GM19023 (cell line): Measurements from ENCODE around the gene PTPRK.

Experiments
- ATAC-seq: cut with Tn5 transposase; IDR thresholded peaks from one replicate; pipeline ENCODE4 v1.9.1; 2021; ENCODE audit warnings: mild to moderate bottlenecking, moderate library complexity; ENCODE audit not compliant: unreplicated experiment

The PTPRK gene

DNA sequence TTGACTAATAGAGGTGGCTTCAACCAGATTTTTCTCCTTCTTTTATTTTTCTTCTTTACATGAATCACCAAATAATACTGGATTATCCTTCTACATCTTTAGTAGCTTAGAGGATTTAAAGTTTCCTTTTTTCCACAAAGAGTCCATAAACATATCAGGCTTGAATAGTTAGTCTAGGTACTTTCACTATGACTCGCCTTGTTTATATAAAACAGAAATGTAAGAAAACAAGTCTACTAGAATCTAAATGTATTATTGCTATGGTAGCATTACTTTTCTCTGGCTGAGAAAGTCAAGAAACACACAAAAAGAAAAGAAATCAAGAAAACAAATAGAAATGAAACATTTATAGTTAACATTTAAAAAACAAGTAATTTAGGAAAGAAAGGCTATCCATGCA, 215.2 kb downstream of the PTPRK start:
- ATAC-seq: no peak

- ATAC-seq: no peak
Observed at GRCh38 chr6:128303870-128304269, 216.5 kb downstream of the PTPRK start.

DNA sequence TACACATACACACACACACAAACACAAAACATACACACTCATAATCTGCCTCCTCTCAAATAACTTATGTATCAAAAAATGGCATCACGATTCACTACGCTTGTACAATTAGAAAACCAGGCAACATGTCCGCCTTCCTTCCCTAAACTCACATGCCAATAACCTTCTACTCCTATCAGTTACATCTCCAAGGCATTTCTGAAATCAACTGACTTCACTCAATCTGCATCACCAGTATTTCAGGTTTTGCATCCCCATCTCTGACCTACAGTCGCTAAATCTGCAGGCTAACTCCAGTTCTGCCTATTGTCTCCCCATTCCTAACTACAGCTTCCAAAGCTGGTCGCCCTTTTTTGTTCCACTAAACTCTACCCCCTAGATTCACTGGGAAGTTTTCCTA, 217.5 kb downstream of the PTPRK start:
- no peak for ATAC-seq

GRCh38 chr6:128295670-128296069, 224.7 kb downstream of the PTPRK start:
- no peak for ATAC-seq

DNA sequence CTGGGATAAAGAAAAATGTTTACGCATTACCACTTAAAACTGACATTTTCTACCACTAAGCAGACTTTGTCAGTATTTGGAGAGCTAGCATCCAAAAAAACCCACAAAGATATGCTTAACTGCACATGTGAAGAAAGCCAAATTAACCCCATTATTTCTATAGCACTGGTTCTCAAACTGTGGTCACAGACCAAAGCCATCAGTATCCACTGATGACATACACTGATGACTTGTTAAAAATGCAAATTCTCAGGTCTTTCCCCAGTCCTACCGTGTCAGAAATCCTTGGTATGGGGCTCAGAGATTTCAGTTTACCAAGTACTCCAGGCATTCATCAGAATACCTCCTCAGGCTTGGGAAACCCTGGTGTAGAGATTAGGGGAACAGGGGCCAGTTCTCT, 230.2 kb downstream of the PTPRK start:
- no peak for ATAC-seq

- no peak for ATAC-seq
Observed at GRCh38 chr6:128284128-128284527, 236.3 kb downstream of the PTPRK start.

DNA sequence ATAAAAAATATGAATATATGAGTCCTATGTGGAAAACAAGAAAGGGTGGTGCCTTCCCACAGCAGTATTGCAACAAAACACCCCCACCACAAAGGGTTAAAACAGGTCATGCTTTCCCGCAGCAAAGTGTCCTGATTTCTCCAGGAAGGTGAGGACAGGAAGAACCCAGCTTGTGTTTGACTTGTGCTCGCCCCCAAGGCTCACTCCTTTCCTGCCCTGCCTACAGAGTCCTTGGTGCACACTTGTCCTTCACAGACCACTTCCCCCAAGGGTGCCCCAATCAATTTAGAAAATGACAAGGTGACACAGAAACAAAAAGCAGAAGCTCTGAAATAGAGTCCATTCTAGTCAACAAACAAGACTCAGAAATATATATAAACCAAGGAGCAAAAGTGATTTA, 237.4 kb downstream of the PTPRK start:
- ATAC-seq: no peak

GRCh38 chr6:128280960-128281359, 239.4 kb downstream of the PTPRK start:
- ATAC-seq: no peak

DNA sequence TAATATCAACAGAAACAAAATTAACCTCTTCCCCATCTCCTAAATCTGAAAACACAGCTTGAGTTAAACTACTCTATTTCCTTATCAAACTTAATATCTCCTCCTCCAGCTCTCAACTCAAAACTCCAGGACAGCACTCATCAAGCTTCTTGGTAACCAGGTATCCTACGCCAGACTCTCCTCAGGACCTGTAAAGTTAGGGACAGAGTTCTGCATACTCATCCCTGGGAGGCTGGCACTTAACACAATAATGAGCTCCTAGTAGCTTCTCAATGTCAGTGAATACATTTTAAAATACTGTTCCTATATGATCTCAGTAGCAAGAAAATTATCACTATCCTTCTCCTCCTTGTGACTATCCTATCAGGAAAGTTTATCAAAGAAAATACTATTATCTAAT, 240.3 kb downstream of the PTPRK start:
- no peak for ATAC-seq

GRCh38 chr6:128278836-128279235, 241.6 kb downstream of the PTPRK start:
- no peak for ATAC-seq

DNA sequence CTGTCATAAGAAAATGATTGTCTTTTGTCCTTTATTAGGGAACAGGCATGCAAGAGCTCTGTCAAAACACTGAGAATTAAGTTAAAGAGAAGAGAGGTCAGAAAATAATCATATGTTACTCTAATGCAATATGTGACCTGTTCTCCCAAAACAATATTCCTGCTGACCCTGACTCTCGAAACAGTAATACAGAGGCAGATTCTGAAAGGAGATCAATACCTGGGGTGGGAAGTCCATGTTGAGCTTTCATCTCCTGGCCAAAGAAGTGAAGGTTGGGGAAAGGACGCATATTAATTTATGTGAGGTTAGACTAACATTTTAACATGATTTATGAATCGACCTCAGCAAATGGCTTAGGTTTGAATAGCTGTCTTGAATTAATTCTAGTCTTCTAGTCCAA, 243.0 kb downstream of the PTPRK start:
- no peak for ATAC-seq

GRCh38 chr6:128276311-128276710, 244.1 kb downstream of the PTPRK start:
- ATAC-seq: no peak

DNA sequence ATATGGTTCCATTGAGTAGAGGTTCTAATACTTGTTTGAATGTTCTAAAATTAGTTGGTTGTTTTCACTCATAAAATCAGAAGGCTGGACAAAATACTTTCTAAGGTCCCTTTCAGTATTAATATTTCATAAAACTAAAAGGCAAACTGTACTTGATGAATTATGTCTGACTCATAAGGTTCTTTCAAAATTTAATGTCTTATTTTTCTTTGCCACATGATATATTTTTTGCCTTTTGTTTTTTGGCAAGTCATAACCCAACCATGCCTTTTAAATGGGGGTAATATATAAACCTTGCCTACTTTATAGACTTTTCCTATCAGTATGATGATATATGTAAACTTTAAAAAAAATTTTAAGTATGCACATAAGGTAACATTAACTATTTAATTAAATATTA, 244.7 kb downstream of the PTPRK start:
- ATAC-seq: no peak

DNA sequence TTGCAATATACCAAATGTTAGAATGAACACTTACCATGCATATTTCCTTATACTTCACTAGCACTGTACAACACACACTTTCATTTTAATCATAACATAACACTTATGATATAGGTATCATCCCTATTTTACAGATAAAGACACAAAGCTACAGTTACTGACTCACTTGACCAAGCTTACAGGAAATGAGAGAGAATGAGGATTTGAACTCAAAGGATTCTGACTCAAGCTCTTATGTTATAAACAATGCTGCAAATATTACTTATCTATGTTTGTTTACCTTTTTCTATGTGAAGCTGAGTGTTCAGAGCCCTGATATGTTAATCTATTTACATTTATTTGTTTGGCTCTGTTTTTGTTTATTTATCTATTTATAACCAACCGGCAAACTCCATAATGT, 245.4 kb downstream of the PTPRK start:
- no peak for ATAC-seq

- ATAC-seq: no peak
Observed at GRCh38 chr6:128271527-128271926, 248.9 kb downstream of the PTPRK start.

GRCh38 chr6:128271011-128271410, 249.4 kb downstream of the PTPRK start:
- ATAC-seq: no peak

DNA sequence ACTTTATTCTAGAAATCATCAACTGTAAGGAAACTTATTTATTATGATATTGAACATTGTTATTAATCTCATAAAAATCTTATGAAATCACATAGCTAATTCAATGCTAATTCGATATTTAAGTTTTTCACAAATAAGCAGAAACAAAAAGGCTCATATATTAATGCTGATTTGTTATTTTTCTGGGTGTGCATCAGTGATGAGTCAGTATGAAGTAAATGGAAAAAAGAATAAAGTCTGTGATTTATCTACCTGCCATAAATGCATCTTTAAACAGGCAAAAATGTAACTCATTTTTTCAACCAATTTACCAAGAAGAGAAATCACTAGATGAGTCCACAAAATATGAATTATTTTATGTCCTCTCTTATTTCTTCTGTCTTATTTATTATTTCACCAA, 253.5 kb downstream of the PTPRK start:
- ATAC-seq: no peak

DNA sequence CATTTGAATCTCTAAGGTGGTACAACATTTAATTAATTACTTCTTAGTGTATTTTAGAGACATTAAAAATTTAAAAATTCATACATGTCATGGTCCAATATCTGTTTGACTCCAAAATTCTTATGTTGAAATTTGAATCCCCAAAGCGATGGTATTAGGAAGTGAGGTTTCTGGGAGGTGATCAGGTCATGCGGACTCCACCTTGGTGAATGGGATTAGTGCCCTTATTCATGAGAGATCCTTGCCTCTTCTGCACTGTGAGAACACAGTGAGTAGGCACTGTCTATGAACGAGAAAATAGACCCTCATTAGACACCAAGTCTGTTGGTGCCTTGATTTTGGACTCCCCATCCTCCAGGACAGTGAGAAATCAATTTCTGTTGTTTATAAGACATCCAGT, 254.7 kb downstream of the PTPRK start:
- no peak for ATAC-seq

GRCh38 chr6:128259730-128260685, 260.4 kb downstream of the PTPRK start:
- peak; percentile 37 for ATAC-seq

DNA sequence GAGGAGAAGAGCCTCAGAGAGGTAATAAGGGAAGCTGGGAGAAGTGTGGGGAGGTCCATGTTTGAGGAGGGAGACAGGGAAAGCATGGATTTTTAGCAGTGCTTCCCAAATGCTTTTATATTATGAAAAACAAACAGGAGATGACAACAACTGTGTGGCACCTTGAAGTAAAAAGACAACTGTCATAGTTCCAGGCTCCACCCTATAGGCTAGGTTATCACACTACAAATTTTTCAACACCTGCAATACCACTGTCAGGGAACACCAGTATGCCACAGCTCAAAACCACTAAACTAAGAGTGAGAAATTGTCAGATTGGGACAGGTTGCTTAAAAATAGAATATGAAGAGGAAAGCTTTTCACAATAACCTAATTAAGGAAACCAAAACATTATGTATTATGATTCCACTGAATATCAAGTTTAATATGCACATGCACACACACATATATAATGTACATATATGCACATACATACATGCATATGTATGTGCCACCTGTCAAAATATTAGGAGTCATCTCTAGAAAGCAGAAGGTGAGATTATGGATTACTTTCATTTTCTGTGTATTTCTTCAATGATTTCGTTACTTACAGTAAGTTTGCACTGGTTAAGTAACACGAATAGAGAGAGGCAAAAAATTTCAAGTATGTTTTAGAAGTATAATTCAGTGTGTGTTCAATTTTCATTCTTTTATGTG, 261.2 kb downstream of the PTPRK start:
- ATAC-seq: peak; percentile 92

- ATAC-seq: no peak
Observed at GRCh38 chr6:128256095-128256494, 264.3 kb downstream of the PTPRK start.
